OCI-LY7 (cell line): ENCODE results near the gene GPRC5A. TPM values are rescaled to one million over a fixed set of nuclear protein-coding genes. Genes with fewer than 3 reads are reported as not detected.

Source experiments
- BruUV-seq: library from RNA; stranded (reverse); fragments of 400-500 nt; replicated peaks from 2 replicates; lab custom pipeline; 2021; lab: Mats Ljungman, UMichigan
- CTCF ChIA-PET: fragments of 300-600 bp; sonication (Branson Sonifier 250); formaldehyde crosslinking; loops from one replicate; lab custom pipeline; 2022; ENCODE audit warnings: antibody characterized with exemption; ENCODE audit not compliant: unreplicated experiment; lab: Charles Lee
- POLR2A ChIA-PET: fragments of 300-600 bp; sonication (Branson Sonifier 250); formaldehyde crosslinking; loops from one replicate; lab custom pipeline; 2022; ENCODE audit warnings: antibody characterized with exemption; lab: Charles Lee
- DNase-seq: peaks from one replicate; pipeline ENCODE4 v3.0.0-alpha.2; 2015; ENCODE audit warnings: low spot score
- H2AFZ ChIP-seq: fragments of 200-600 bp; sonication (generic), shearing (Covaris generic); 2 replicates; pipeline ENCODE4 v1.6.1; 2014; ENCODE audit warnings: mild to moderate bottlenecking, antibody characterized with exemption, low read length, moderate library complexity
- H3K27ac ChIP-seq: fragments of 200-600 bp; sonication (generic); 2 replicates; pipeline ENCODE4 v1.5.1; 2014; ENCODE audit warnings: mixed run types, low read depth, mild to moderate bottlenecking, moderate library complexity, low read length, inconsistent platforms; ENCODE audit not compliant: poor library complexity, severe bottlenecking
- H3K36me3 ChIP-seq: fragments of 200-600 bp; sonication (generic); 2 replicates; pipeline ENCODE4 v1.6.1; 2014; ENCODE audit warnings: mild to moderate bottlenecking, antibody characterized with exemption, low read length, moderate library complexity, mixed read lengths; ENCODE audit not compliant: insufficient read depth
- H3K4me1 ChIP-seq: fragments of 200-600 bp; sonication (generic); 2 replicates; pipeline ENCODE4 v1.5.1; 2014; ENCODE audit warnings: mild to moderate bottlenecking, low read length; ENCODE audit not compliant: insufficient read depth, poor library complexity, severe bottlenecking
- H3K4me2 ChIP-seq: fragments of 200-600 bp; sonication (generic); 2 replicates; pipeline ENCODE4 v1.6.1; 2014; ENCODE audit warnings: mild to moderate bottlenecking, low read length
- H3K4me3 ChIP-seq: fragments of 200-600 bp; sonication (generic); 2 replicates; pipeline ENCODE4 v1.5.1; 2014; ENCODE audit warnings: mild to moderate bottlenecking, low read depth, low read length; ENCODE audit not compliant: poor library complexity, severe bottlenecking
- H3K79me2 ChIP-seq: fragments of 200-600 bp; sonication (generic); 2 replicates; pipeline ENCODE4 v1.6.1; 2016; ENCODE audit warnings: low read depth, mild to moderate bottlenecking, low read length, moderate library complexity, mixed read lengths; ENCODE audit not compliant: insufficient read depth
- H3K9me2 ChIP-seq: fragments of 200-600 bp; sonication (generic); 2 replicates; pipeline ENCODE4 v1.6.1; 2016; ENCODE audit warnings: mild to moderate bottlenecking, low read length, mixed read lengths; ENCODE audit not compliant: insufficient read depth
- H3K9me3 ChIP-seq: fragments of 200-600 bp; sonication (generic); 2 replicates; pipeline ENCODE4 v1.6.1; 2014; ENCODE audit warnings: mild to moderate bottlenecking, mixed run types, low read length, mixed read lengths
- H4K20me1 ChIP-seq: fragments of 200-600 bp; sonication (generic); 2 replicates; pipeline ENCODE4 v1.6.1; 2014; ENCODE audit warnings: mild to moderate bottlenecking, antibody characterized with exemption, low read length, moderate library complexity, mixed read lengths; ENCODE audit not compliant: insufficient read depth
- CTCF ChIP-seq: fragments of 200-600 bp; sonication (generic); conservative IDR thresholded peaks from 2 replicates; pipeline ENCODE4 v1.5.1; 2014; ENCODE audit warnings: mild to moderate bottlenecking, antibody characterized with exemption, low read length, moderate library complexity, mixed read lengths
- EZH2phosphoT487 ChIP-seq: fragments of 200-600 bp; sonication (generic); IDR thresholded peaks from 2 replicates; pipeline ENCODE4 v1.6.1; 2018; ENCODE audit warnings: low read depth, borderline replicate concordance, mild to moderate bottlenecking, mixed run types, antibody characterized with exemption, low read length, moderate library complexity, mixed read lengths
- intact Hi-C: fragments of 100-400 bp; cut with micrococcal nuclease; formaldehyde crosslinking; loops from one replicate; pipeline ENCODE4 v1.10.0; 2022; ENCODE audit not compliant: unreplicated experiment
- total RNA-seq, 2 experiments: library from RNA; depleted of rRNA in 1 of 2; stranded (reverse); fragments of >200 nt in 1 of 2; shearing (Covaris generic) in 1 of 2; gene quantifications; 2 replicates each; pipeline ENCODE4 v1.2.3, GENCODE V29; 2014 to 2022

The GPRC5A gene
- total RNA-seq, 2 experiments from 2014 or later = 0.25 TPM; not detected in 1

GRCh38 chr12:12903642-12904609 is 12.6 kb downstream of the GPRC5A start:
- no peaks in the 10 kb centered on the region for H3K79me2 ChIP-seq
- H3K4me3 ChIP-seq = no peak overlapping the region
- intact Hi-C loops = no loop called here
- POLR2A ChIA-PET = interaction anchor here (0.6 to 0.8 kb wide), 2 partner anchors 8 to 12 kb away, joined by 3 read pairs; partner anchors contain the start of gene GPRC5A
- BruUV-seq = no TSS peak
- H3K9me3 ChIP-seq = no peaks in the 10 kb centered on the region
- no peak overlapping the region for H2AFZ ChIP-seq
- H3K4me2 ChIP-seq = no peak overlapping the region
- no peak for DNase-seq
- H4K20me1 ChIP-seq = no peaks in the 10 kb centered on the region
- H3K9me2 ChIP-seq = no peaks in the 10 kb centered on the region
- CTCF ChIA-PET = interaction anchor here (0.5 kb wide), 1 partner anchor 352 kb away, joined by 3 read pairs; no protein-coding TSS in a partner anchor
- no peak overlapping the region for H3K27ac ChIP-seq
- TF ChIP-seq CTCF = no peak
- no peaks in the 10 kb centered on the region for H3K36me3 ChIP-seq
- H3K4me1 ChIP-seq = peaks cover 3% of the 10 kb centered on the region

- no TSS peak for BruUV-seq
- no peak for DNase-seq
- no peaks in the 10 kb centered on the region for H3K79me2 ChIP-seq
Measured at GRCh38 chr12:12907552-12907951, 16.2 kb downstream of the GPRC5A start.

More at GRCh38 chr12:12907552-12907951, 16.2 kb downstream of the GPRC5A start:
- CTCF ChIA-PET = no interaction called here
- H3K4me1 ChIP-seq = peaks cover 17% of the 10 kb centered on the region
- no peaks in the 10 kb centered on the region for H3K9me3 ChIP-seq
- no peak overlapping the region for H3K4me2 ChIP-seq
- TF ChIP-seq CTCF (no peak), EZH2phosphoT487 (no peak)
- POLR2A ChIA-PET = no interaction called here
- intact Hi-C loops = no loop called here
- H4K20me1 ChIP-seq = no peaks in the 10 kb centered on the region
- H3K4me3 ChIP-seq = no peak overlapping the region
- no peaks in the 10 kb centered on the region for H3K9me2 ChIP-seq
- H2AFZ ChIP-seq = no peak overlapping the region
- H3K27ac ChIP-seq = no peak overlapping the region
- no peaks in the 10 kb centered on the region for H3K36me3 ChIP-seq
